Epithelial cell of alveolus of lung (primary cell): Measurements from ENCODE around the gene GNL3. TPM values are rescaled to one million over a fixed set of nuclear protein-coding genes. Genes with fewer than 3 reads are reported as not detected.

ENCODE experiments used
- total RNA-seq: library from RNA; depleted of rRNA; stranded (reverse); fragments of >200 nt; gene quantifications from 2 replicates; pipeline ENCODE4 v1.2.1, GENCODE V29; 2015

Gene GNL3
- 72.3 and 80.9 TPM in 2 replicates for total RNA-seq

GRCh38 chr3:52685709-52686691 is at the start of gene GNL3, which contains the start of gene PBRM1:
GNL3 (plus strand) TSS chr3:52686032; CDS start chr3:52686093, 61 bp downstream.
PBRM1 (minus strand) TSS chr3:52685913.

GRCh38 chr3:52705688-52706686 is 20.2 kb downstream of the GNL3 start, which contains the start of the genes GLT8D1 and SPCS1:
GLT8D1 (minus strand) TSS chr3:52705791; CDS start chr3:52700460, 5,331 bp downstream.
SPCS1 (plus strand) TSS chr3:52706106; CDS start chr3:52706247, 141 bp downstream.

Other genes starting within 250 kb of the GNL3 start
- gene SEMA3G, start 240.9 kb upstream of the GNL3 start, total RNA-seq, result 0.13 and 0.40 TPM in 2 replicates
- 0.26 and 4.8 TPM in 2 replicates for gene TNNC1, start 232.0 kb upstream of the GNL3 start, total RNA-seq
- gene NISCH, start 230.4 kb upstream of the GNL3 start, total RNA-seq, result 24.0 and 65.3 TPM in 2 replicates
- 0.39 and 0.80 TPM in 2 replicates for gene STAB1, start 190.7 kb upstream of the GNL3 start, total RNA-seq
- 118 and 290 TPM in 2 replicates for gene NT5DC2, start 152.2 kb upstream of the GNL3 start, total RNA-seq
- gene UQCC5, start 149.4 kb upstream of the GNL3 start, total RNA-seq, result 0.91 TPM in 1 of 2 replicates, not detected in the other
- 30.9 and 40.2 TPM in 2 replicates for gene PBRM1, start 119 bp upstream of the GNL3 start, total RNA-seq
- 88.7 and 115 TPM in 2 replicates for gene GLT8D1, start 19.8 kb downstream of the GNL3 start, total RNA-seq
- gene SPCS1, start 20.1 kb downstream of the GNL3 start, total RNA-seq, result 144 and 267 TPM in 2 replicates
- 11.1 and 12.2 TPM in 2 replicates for gene NEK4, start 84.9 kb downstream of the GNL3 start, total RNA-seq
- not detected in 2 replicates for gene ITIH1, start 91.6 kb downstream of the GNL3 start, total RNA-seq
- 0.13 TPM in 1 of 2 replicates, not detected in the other for gene ITIH3, start 108.8 kb downstream of the GNL3 start, total RNA-seq
- gene ITIH4, start 144.6 kb downstream of the GNL3 start, total RNA-seq, result not detected in 2 replicates
- 5.7 TPM in 1 of 2 replicates, not detected in the other for gene MUSTN1, start 149.0 kb downstream of the GNL3 start, total RNA-seq
- 10.9 and 12.9 TPM in 2 replicates for gene STIMATE, start 211.5 kb downstream of the GNL3 start, total RNA-seq